ENCODE results near the gene CHRM5.

DNA sequence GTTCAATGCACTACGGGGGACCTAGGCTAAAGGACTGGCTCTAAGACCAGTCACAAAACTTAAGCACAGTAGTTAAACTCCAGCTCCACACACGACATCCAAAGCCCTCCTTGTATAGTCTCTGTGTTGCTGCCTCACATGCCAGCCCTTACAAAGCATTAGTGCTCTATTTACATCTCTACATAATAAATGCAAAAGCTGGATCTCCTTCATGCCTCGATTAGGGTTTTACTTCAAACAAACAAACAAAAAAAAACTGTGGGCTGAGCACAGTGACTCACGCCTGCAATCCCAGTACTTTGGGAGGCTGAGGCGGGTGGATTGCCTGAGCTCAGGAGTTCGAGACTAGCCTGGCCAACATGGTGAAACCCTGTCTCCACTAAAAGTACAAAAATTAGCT, 143.2 kb downstream of the CHRM5 start:
- TF ChIP-seq POLR2A (IDR thresholded peaks at IDR 0.05; ENCODE audit: extremely low read depth, insufficient read length) = no peak
- TF ChIP-seq, protein P1, sequence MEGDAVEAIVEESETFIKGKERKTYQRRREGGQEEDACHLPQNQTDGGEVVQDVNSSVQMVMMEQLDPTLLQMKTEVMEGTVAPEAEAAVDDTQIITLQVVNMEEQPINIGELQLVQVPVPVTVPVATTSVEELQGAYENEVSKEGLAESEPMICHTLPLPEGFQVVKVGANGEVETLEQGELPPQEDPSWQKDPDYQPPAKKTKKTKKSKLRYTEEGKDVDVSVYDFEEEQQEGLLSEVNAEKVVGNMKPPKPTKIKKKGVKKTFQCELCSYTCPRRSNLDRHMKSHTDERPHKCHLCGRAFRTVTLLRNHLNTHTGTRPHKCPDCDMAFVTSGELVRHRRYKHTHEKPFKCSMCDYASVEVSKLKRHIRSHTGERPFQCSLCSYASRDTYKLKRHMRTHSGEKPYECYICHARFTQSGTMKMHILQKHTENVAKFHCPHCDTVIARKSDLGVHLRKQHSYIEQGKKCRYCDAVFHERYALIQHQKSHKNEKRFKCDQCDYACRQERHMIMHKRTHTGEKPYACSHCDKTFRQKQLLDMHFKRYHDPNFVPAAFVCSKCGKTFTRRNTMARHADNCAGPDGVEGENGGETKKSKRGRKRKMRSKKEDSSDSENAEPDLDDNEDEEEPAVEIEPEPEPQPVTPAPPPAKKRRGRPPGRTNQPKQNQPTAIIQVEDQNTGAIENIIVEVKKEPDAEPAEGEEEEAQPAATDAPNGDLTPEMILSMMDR (IDR thresholded peaks at IDR 0.05; ENCODE audit: low read depth, low read length) = no peak

All from NB4 (cell line).